Astrocyte (in vitro differentiated cells and primary cell): ENCODE data around the gene RAPGEF4. TPM values are rescaled to one million over a fixed set of nuclear protein-coding genes. Genes with fewer than 3 reads are reported as not detected.

Source experiments
- DNase-seq: peaks from one replicate; pipeline ENCODE4 v3.0.0-alpha.2; 2010; ENCODE audit warnings: low read depth
- FAIRE-seq: peaks from 2 replicates; lab custom pipeline; 2011; peaks lifted over from hg19 to GRCh38; lab: Jason Lieb, UNC
- H2AFZ ChIP-seq: 2 replicates; pipeline ENCODE4 v1.6.0; 2012; ENCODE audit warnings: low read depth, low read length, inconsistent platforms
- H3K27ac ChIP-seq: 2 replicates; pipeline ENCODE4 v1.5.1; 2011; ENCODE audit warnings: low read depth, low read length, inconsistent platforms
- H3K27me3 ChIP-seq: 2 replicates; pipeline ENCODE4 v1.6.0; 2011; ENCODE audit warnings: low read length, inconsistent platforms; ENCODE audit not compliant: insufficient read depth
- H3K36me3 ChIP-seq: 2 replicates; pipeline ENCODE4 v1.5.1; 2011; ENCODE audit warnings: low read length, inconsistent platforms; ENCODE audit not compliant: insufficient read depth
- H3K4me1 ChIP-seq: 2 replicates; pipeline ENCODE4 v1.5.1; 2011; ENCODE audit warnings: low read length, inconsistent platforms; ENCODE audit not compliant: insufficient read depth
- H3K4me2 ChIP-seq: 2 replicates; pipeline ENCODE4 v1.6.0; 2012; ENCODE audit warnings: low read length, inconsistent platforms
- H3K4me3 ChIP-seq: 2 replicates; pipeline ENCODE4 v1.5.1; 2011; ENCODE audit warnings: low read depth, mild to moderate bottlenecking, low read length, inconsistent platforms; ENCODE audit not compliant: insufficient read depth
- H3K79me2 ChIP-seq: 2 replicates; pipeline ENCODE4 v1.6.0; 2012; ENCODE audit warnings: mild to moderate bottlenecking, low read length, inconsistent platforms; ENCODE audit not compliant: insufficient read depth
- H3K9ac ChIP-seq: 2 replicates; pipeline ENCODE4 v1.6.0; 2012; ENCODE audit warnings: mild to moderate bottlenecking, low read length, inconsistent platforms
- H3K9me3 ChIP-seq: 2 replicates; pipeline ENCODE4 v1.5.1; 2012; ENCODE audit warnings: low read depth, mild to moderate bottlenecking, low read length, inconsistent platforms; ENCODE audit not compliant: insufficient read depth
- H4K20me1 ChIP-seq: 2 replicates; pipeline ENCODE4 v1.6.0; 2012; ENCODE audit warnings: low read length, inconsistent platforms; ENCODE audit not compliant: insufficient read depth
- H3K27ac Mint-ChIP-seq: one replicate; pipeline ENCODE4 v1.8.0; 2021; ENCODE audit warnings: mild to moderate bottlenecking, mixed read lengths; ENCODE audit not compliant: unreplicated experiment
- H3K27me3 Mint-ChIP-seq: one replicate; pipeline ENCODE4 v1.8.0; 2021; ENCODE audit warnings: low read depth, mixed read lengths; ENCODE audit not compliant: unreplicated experiment
- H3K36me3 Mint-ChIP-seq: one replicate; pipeline ENCODE4 v1.8.0; 2021; ENCODE audit warnings: low read depth, mixed read lengths; ENCODE audit not compliant: unreplicated experiment
- H3K4me1 Mint-ChIP-seq: one replicate; pipeline ENCODE4 v1.8.0; 2021; ENCODE audit warnings: low read depth, mixed read lengths; ENCODE audit not compliant: unreplicated experiment
- H3K4me3 Mint-ChIP-seq: one replicate; pipeline ENCODE4 v1.8.0; 2021; ENCODE audit warnings: mild to moderate bottlenecking, moderate library complexity, mixed read lengths; ENCODE audit not compliant: unreplicated experiment
- H3K9me3 Mint-ChIP-seq: one replicate; pipeline ENCODE4 v1.8.0; 2021; ENCODE audit warnings: mild to moderate bottlenecking, mixed read lengths; ENCODE audit not compliant: unreplicated experiment
- CTCF ChIP-seq: IDR thresholded peaks from 2 replicates; pipeline ENCODE4 v1.5.1; 2011; ENCODE audit warnings: low read depth, mild to moderate bottlenecking, inconsistent platforms, low read length, moderate library complexity; ENCODE audit not compliant: insufficient read depth
- EZH2 ChIP-seq: IDR thresholded peaks from 2 replicates; pipeline ENCODE4 v1.6.1; 2012; ENCODE audit warnings: mild to moderate bottlenecking, low read length, inconsistent platforms; ENCODE audit not compliant: insufficient read depth
- total RNA-seq: library from RNA; stranded (reverse); gene quantifications from 2 replicates; pipeline ENCODE4 v1.2.1, GENCODE V29; 2021

Gene RAPGEF4
- total RNA-seq, 1 donor from 2014 or later = 1.1 TPM

GRCh38 chr2:172930871-172931255, 195.2 kb downstream of the RAPGEF4 start:
- no peak overlapping the region for H3K4me3 ChIP-seq
- no peak overlapping the region for H3K27ac Mint-ChIP-seq
- no peak for FAIRE-seq
- no peak for DNase-seq
- peaks cover 19% of the 10 kb centered on the region for H3K4me1 Mint-ChIP-seq
- no peak overlapping the region for H3K9ac ChIP-seq
- no peaks in the 10 kb centered on the region for H4K20me1 ChIP-seq
- H3K36me3 Mint-ChIP-seq = no peaks in the 10 kb centered on the region
- no peaks in the 10 kb centered on the region for H3K9me3 Mint-ChIP-seq
- H2AFZ ChIP-seq = no peak overlapping the region
- H3K27ac ChIP-seq = no peak overlapping the region
- H3K9me3 ChIP-seq = no peaks in the 10 kb centered on the region
- no peaks in the 10 kb centered on the region for H3K27me3 ChIP-seq
- H3K27me3 Mint-ChIP-seq = no peaks in the 10 kb centered on the region
- TF ChIP-seq EZH2 = no peak
- no peak for TF ChIP-seq CTCF
- no peaks in the 10 kb centered on the region for H3K79me2 ChIP-seq
- no peak overlapping the region for H3K4me3 Mint-ChIP-seq
- H3K4me1 ChIP-seq = peaks cover 18% of the 10 kb centered on the region
- no peak overlapping the region for H3K4me2 ChIP-seq
- H3K36me3 ChIP-seq = no peaks in the 10 kb centered on the region

GRCh38 chr2:172931256-172931894, 195.7 kb downstream of the RAPGEF4 start:
- Histone ChIP-seq H3K36me3 (no peaks in the 10 kb centered on the region), H3K4me1 (peaks cover 18% of the 10 kb centered on the region), H3K27ac (no peak overlapping the region), H3K9me3 (no peaks in the 10 kb centered on the region), H3K4me2 (peak overlapping the region; percentile 73), H4K20me1 (no peaks in the 10 kb centered on the region), H3K4me3 (peak overlapping the region; percentile 30), H3K27me3 (no peaks in the 10 kb centered on the region), H2AFZ (peak overlapping the region; percentile 60), H3K79me2 (no peaks in the 10 kb centered on the region), H3K9ac (peak overlapping the region; percentile 25)
- no peak overlapping the region for H3K27ac Mint-ChIP-seq
- peaks cover 19% of the 10 kb centered on the region for H3K4me1 Mint-ChIP-seq
- no peaks in the 10 kb centered on the region for H3K36me3 Mint-ChIP-seq
- no peak for TF ChIP-seq CTCF
- no peak for TF ChIP-seq EZH2
- H3K4me3 Mint-ChIP-seq = no peak overlapping the region
- no peak for FAIRE-seq
- DNase-seq = peak; percentile 88
- no peaks in the 10 kb centered on the region for H3K27me3 Mint-ChIP-seq
- H3K9me3 Mint-ChIP-seq = no peaks in the 10 kb centered on the region

- Histone ChIP-seq H3K4me3 (no peak overlapping the region), H2AFZ (no peak overlapping the region), H3K4me1 (peaks cover 18% of the 10 kb centered on the region), H3K9ac (no peak overlapping the region), H3K9me3 (no peaks in the 10 kb centered on the region), H3K36me3 (no peaks in the 10 kb centered on the region), H4K20me1 (no peaks in the 10 kb centered on the region), H3K79me2 (no peaks in the 10 kb centered on the region), H3K4me2 (peak overlapping the region; percentile 73), H3K27ac (no peak overlapping the region), H3K27me3 (no peaks in the 10 kb centered on the region)
- H3K36me3 Mint-ChIP-seq = no peaks in the 10 kb centered on the region
- peaks cover 19% of the 10 kb centered on the region for H3K4me1 Mint-ChIP-seq
- no peak overlapping the region for H3K27ac Mint-ChIP-seq
- no peak overlapping the region for H3K4me3 Mint-ChIP-seq
- H3K9me3 Mint-ChIP-seq = no peaks in the 10 kb centered on the region
- H3K27me3 Mint-ChIP-seq = no peaks in the 10 kb centered on the region
- TF ChIP-seq CTCF = peak; percentile 79
- no peak for TF ChIP-seq EZH2
- peak; percentile 37 for DNase-seq
- no peak for FAIRE-seq
Measured at GRCh38 chr2:172931918-172932520, 196.4 kb downstream of the RAPGEF4 start.
